CD14-positive monocyte (primary cell): ENCODE measurements around the gene ZNF296. TPM values are rescaled to one million over a fixed set of nuclear protein-coding genes. Genes with fewer than 3 reads are reported as not detected.
A peak's percentile ranks its signal among the peaks of the same experiment; 100 is the strongest.

Experiments
- DNase-seq, 3 donors: peaks; one replicate each; pipeline ENCODE4 v3.0.0-alpha.2; 2011 to 2022
- H2AFZ ChIP-seq: 2 replicates; pipeline ENCODE4 v1.6.0; 2012; ENCODE audit warnings: mild to moderate bottlenecking, low read depth, low read length, inconsistent platforms; ENCODE audit not compliant: insufficient read depth, poor library complexity, severe bottlenecking
- H3K27ac ChIP-seq, 2 donors: 1 replicate in 1 of 2; 2 replicates in 1 of 2; pipeline ENCODE4 v1.5.1; 2012 to 2013; ENCODE audit warnings: low read length in 2 of 2, control low read depth in 1 of 2, inconsistent platforms in 1 of 2, low read depth in 1 of 2, mild to moderate bottlenecking in 1 of 2
- H3K27me3 ChIP-seq, 2 donors: one replicate each; pipeline versions ENCODE4 v1.6.0 to v1.6.1; 2011 to 2013; ENCODE audit warnings: low read length in 2 of 2; ENCODE audit not compliant: control insufficient read depth in 2 of 2, insufficient read depth in 2 of 2
- H3K36me3 ChIP-seq, 2 donors: replicated peaks in 1 of 2; 1 replicate in 1 of 2; 2 replicates in 1 of 2; pipeline versions ENCODE4 v1.5.1 to v1.6.1; 2012 to 2013; ENCODE audit warnings: low read length in 2 of 2, control low read depth in 1 of 2, inconsistent platforms in 1 of 2, mild to moderate bottlenecking in 1 of 2; ENCODE audit not compliant: insufficient read depth in 2 of 2, control insufficient read depth in 1 of 2
- H3K4me1 ChIP-seq, 2 donors: 1 replicate in 1 of 2; 2 replicates in 1 of 2; pipeline versions ENCODE4 v1.5.1 to v1.6.1; 2012 to 2013; ENCODE audit warnings: low read length in 2 of 2, control low read depth in 1 of 2, inconsistent platforms in 1 of 2, mild to moderate bottlenecking in 1 of 2, moderate library complexity in 1 of 2; ENCODE audit not compliant: insufficient read depth in 2 of 2, control insufficient read depth in 1 of 2
- H3K4me2 ChIP-seq: replicated peaks from 2 replicates; pipeline ENCODE3; 2012; ENCODE audit warnings: low read length, moderate library complexity, mild to moderate bottlenecking; ENCODE audit not compliant: poor library complexity, severe bottlenecking; ENCODE audit errors: extremely low read depth
- H3K4me3 ChIP-seq, 3 experiments: fragments of 200-600 bp in 1 of 3; sonication (generic) in 1 of 3; replicated peaks in 1 of 3; 1 replicate in 2 of 3; 2 replicates in 1 of 3; pipeline ENCODE4 v1.5.1; 2011 to 2013; ENCODE audit warnings: low read length in 3 of 3, mild to moderate bottlenecking in 3 of 3, control low read depth in 2 of 3, low read depth in 2 of 3, inconsistent platforms in 1 of 3, moderate library complexity in 1 of 3
- H3K79me2 ChIP-seq: 2 replicates; pipeline ENCODE4 v1.6.0; 2012; ENCODE audit warnings: mild to moderate bottlenecking, control low read depth, inconsistent platforms, low read length, moderate library complexity; ENCODE audit not compliant: insufficient read depth
- H3K9ac ChIP-seq: 2 replicates; pipeline ENCODE4 v1.6.0; 2017; ENCODE audit warnings: low read length, mild to moderate bottlenecking; ENCODE audit not compliant: insufficient read depth, poor library complexity, severe bottlenecking
- H3K9me3 ChIP-seq, 2 donors: replicated peaks in 1 of 2; 1 replicate in 1 of 2; 2 replicates in 1 of 2; pipeline versions ENCODE4 v1.5.1 to v1.6.1; 2012 to 2013; ENCODE audit warnings: low read length in 2 of 2, control low read depth in 1 of 2; ENCODE audit not compliant: control insufficient read depth in 1 of 2, insufficient read depth in 1 of 2
- H4K20me1 ChIP-seq: 2 replicates; pipeline ENCODE4 v1.6.0; 2012; ENCODE audit warnings: mild to moderate bottlenecking, low read length, control low read depth, moderate library complexity; ENCODE audit not compliant: insufficient read depth
- H3K27ac Mint-ChIP-seq, 7 donors: one replicate each; pipeline ENCODE4 v1.8.0; 2020; ENCODE audit warnings: mild to moderate bottlenecking in 7 of 7, mixed read lengths in 7 of 7, moderate library complexity in 6 of 7, inconsistent platforms in 2 of 7
- H3K27me3 Mint-ChIP-seq, 3 donors: one replicate each; pipeline ENCODE4 v1.8.0; 2021 to 2022; ENCODE audit warnings: low read depth in 3 of 3, mild to moderate bottlenecking in 3 of 3, mixed read lengths in 3 of 3, moderate library complexity in 3 of 3, inconsistent platforms in 1 of 3
- H3K36me3 Mint-ChIP-seq, 2 donors: one replicate each; pipeline ENCODE4 v1.8.0; 2020; ENCODE audit warnings: mixed read lengths in 2 of 2, inconsistent platforms in 1 of 2, mild to moderate bottlenecking in 1 of 2
- H3K4me1 Mint-ChIP-seq: one replicate; pipeline ENCODE4 v1.8.0; 2020; ENCODE audit warnings: mild to moderate bottlenecking, mixed read lengths
- H3K4me3 Mint-ChIP-seq, 2 donors: one replicate each; pipeline ENCODE4 v1.8.0; 2020; ENCODE audit warnings: mild to moderate bottlenecking in 2 of 2, mixed read lengths in 2 of 2, moderate library complexity in 1 of 2
- H3K9me3 Mint-ChIP-seq, 7 donors: one replicate each; pipeline ENCODE4 v1.8.0; 2020 to 2022; ENCODE audit warnings: mixed read lengths in 7 of 7, mild to moderate bottlenecking in 6 of 7, moderate library complexity in 6 of 7, inconsistent platforms in 2 of 7
- CTCF ChIP-seq: fragments of 200-600 bp; IDR thresholded peaks from one replicate; pipeline ENCODE4 v1.8.0; 2022; ENCODE audit warnings: antibody characterized with exemption, mild to moderate bottlenecking
- WGBS: methylation state at CpG from one replicate; pipeline ENCODE4 v1.1.5; 2013; ENCODE audit warnings: missing lambda C conversion rate; ENCODE audit not compliant: insufficient coverage; 5-methylcytosine and 5-hydroxymethylcytosine counted together
- intact Hi-C, 2 donors: fragments of 100-400 bp; cut with micrococcal nuclease; formaldehyde crosslinking; loops; one replicate each; pipeline versions ENCODE4 v1.15.0 to v1.15.1; 2023
- polyA plus RNA-seq, 3 donors: library from polyadenylated mRNA; depleted of rRNA in 1 of 3; unstranded in 2 of 3; stranded (reverse) in 1 of 3; fragments of 300-500 nt in 2 of 3; fragments of >200 nt in 1 of 3; fragmentation: Illumina TruSeq in 2 of 3; gene quantifications; 1 replicate in 2 of 3; 2 replicates in 1 of 3; pipeline ENCODE4 v1.2.3, GENCODE V29; 2012 to 2021

ZNF296 gene
- polyA plus RNA-seq, 3 donors = 3.8 to 7.2 (median 6.5) TPM

- DNase-seq = peak; percentile 57 to 69 (median 59)
- Histone ChIP-seq H3K9ac (peak overlapping the region; percentile 33), H3K4me1 (peaks cover 26 to 30% of the 10 kb centered on the region in 2 donors), H3K27me3 (no peaks in the 10 kb centered on the region), H3K27ac (peak overlapping the region; percentile 61 to 72), H4K20me1 (peaks cover 96% of the 10 kb centered on the region), H3K4me3 (peak overlapping the region; percentile 35 to 74 (median 41)), H3K9me3 (no peaks in the 10 kb centered on the region), H2AFZ (no peak overlapping the region), H3K4me2 (peak overlapping the region; percentile 80), H3K36me3 (peaks cover 44 to 77% of the 10 kb centered on the region in 2 donors), H3K79me2 (peaks cover 99% of the 10 kb centered on the region)
- no peak for TF ChIP-seq CTCF
- intact Hi-C loops = loop anchor here in 1 of 2 donors (5.0 kb wide), 1 partner anchor 45 kb away; the partner anchor contains the start of gene PPP1R37
- Mint-ChIP-seq H3K36me3 (peaks cover 43 to 76% of the 10 kb centered on the region in 2 donors), H3K4me3 (peak overlapping the region; percentile 76 to 91), H3K4me1 (peaks cover 44% of the 10 kb centered on the region), H3K9me3 (peaks cover 0 to 2% (median 0%) of the 10 kb centered on the region in 7 donors), H3K27me3 (peaks cover 0 to 2% (median 1%) of the 10 kb centered on the region in 3 donors), H3K27ac (peak overlapping the region; percentile 90 to 97 (median 93))
- 100% methylated on average over 1 of the region's 7 CpGs for WGBS
These were observed 29.0 kb downstream of the ZNF296 start for GRCh38 chr19:45047188-45047797.

- H3K4me1 Mint-ChIP-seq = peaks cover 50% of the 10 kb centered on the region
- peaks cover 47 to 77% of the 10 kb centered on the region in 2 donors for H3K36me3 ChIP-seq
These were observed 29.9 kb downstream of the ZNF296 start for GRCh38 chr19:45046355-45046754.

More at GRCh38 chr19:45046355-45046754, 29.9 kb downstream of the ZNF296 start:
- H3K9ac ChIP-seq = no peak overlapping the region
- peaks cover 99% of the 10 kb centered on the region for H3K79me2 ChIP-seq
- Mint-ChIP-seq H3K9me3 (no peaks in the 10 kb centered on the region), H3K36me3 (peaks cover 47 to 76% of the 10 kb centered on the region in 2 donors), H3K4me3 (no peak overlapping the region), H3K27me3 (peaks cover 0 to 2% (median 1%) of the 10 kb centered on the region in 3 donors), H3K27ac (peak overlapping the region; percentile 83 to 95 (median 93))
- peak overlapping the region; percentile 61 to 72 for H3K27ac ChIP-seq
- 96% methylated on average over 5 of the region's 7 CpGs for WGBS
- no peak overlapping the region for H2AFZ ChIP-seq
- no peaks in the 10 kb centered on the region for H3K9me3 ChIP-seq
- intact Hi-C loops = loop anchor here in 1 of 2 donors (5.0 kb wide), 1 partner anchor 46 kb away; the partner anchor contains the start of gene PPP1R37
- H4K20me1 ChIP-seq = peaks cover 95% of the 10 kb centered on the region
- no peaks in the 10 kb centered on the region for H3K27me3 ChIP-seq
- no peak for DNase-seq
- no peak overlapping the region for H3K4me2 ChIP-seq
- peaks cover 32 to 37% of the 10 kb centered on the region in 2 donors for H3K4me1 ChIP-seq
- no peak overlapping the region for H3K4me3 ChIP-seq
- TF ChIP-seq CTCF = no peak
